H1 (cell line): ENCODE data around the gene TPPP2. TPM values are rescaled to one million over a fixed set of nuclear protein-coding genes. Genes with fewer than 3 reads are reported as not detected.

ENCODE experiments used
- ATF2 ChIP-seq: IDR thresholded peaks from 2 replicates; pipeline ENCODE4 v1.6.1; 2012; ENCODE audit warnings: low read length, inconsistent platforms
- BACH1 ChIP-seq: IDR thresholded peaks from 2 replicates; pipeline ENCODE4 v1.6.1; 2012; ENCODE audit warnings: low read length, improper control_type of control experiment
- CHD7 ChIP-seq: fragments of 300-600 bp; sonication (generic); IDR thresholded peaks from 2 replicates; pipeline ENCODE4 v1.7.1; 2012; ENCODE audit warnings: low read length, moderate library complexity, mild to moderate bottlenecking, inconsistent platforms; ENCODE audit not compliant: insufficient replicate concordance
- GABPA ChIP-seq: IDR thresholded peaks from 2 replicates; pipeline ENCODE4 v1.6.1; 2011; ENCODE audit warnings: mild to moderate bottlenecking, low read length, moderate library complexity, borderline replicate concordance; ENCODE audit not compliant: insufficient read depth
- HDAC2 ChIP-seq, 2 experiments: fragments of 300-600 bp in 1 of 2; sonication (generic) in 1 of 2; IDR thresholded peaks; 2 replicates each; pipeline ENCODE4 v1.6.1; 2011 to 2012; ENCODE audit warnings: low read depth in 2 of 2, low read length in 2 of 2, mild to moderate bottlenecking in 2 of 2, moderate library complexity in 2 of 2, borderline replicate concordance in 1 of 2, inconsistent platforms in 1 of 2
- JUND ChIP-seq: IDR thresholded peaks from 2 replicates; pipeline ENCODE4 v1.6.1; 2011; ENCODE audit warnings: mild to moderate bottlenecking, improper control_type of control experiment, low read length
- RAD21 ChIP-seq, 2 experiments: IDR thresholded peaks in 1 of 2; conservative IDR thresholded peaks in 1 of 2; 2 replicates each; pipeline ENCODE4 v1.6.1; 2011; ENCODE audit warnings: low read depth in 2 of 2, low read length in 2 of 2, improper control_type of control experiment in 1 of 2, inconsistent platforms in 1 of 2, mild to moderate bottlenecking in 1 of 2, moderate library complexity in 1 of 2
- polyA plus RNA-seq, 7 experiments: library from polyadenylated mRNA; depleted of rRNA in 3 of 7; stranded (reverse) in 5 of 7; unstranded in 2 of 7; fragments of >200 nt in 5 of 7; fragments of 200-250 nt in 2 of 7; gene quantifications; 1 replicate in 5 of 7; 2 replicates in 1 of 7; 4 replicates in 1 of 7; pipeline versions ENCODE4 v1.2.1 to v1.2.3, GENCODE V29; 2011 to 2013; ENCODE audit warnings: missing spikeins in 2 of 7, mixed read lengths in 2 of 7
- total RNA-seq: library from RNA; stranded (reverse); fragmentation: NEBNext Ultra II Directional; extraction: Animal tissue kit (Norgen Biotek cat#: 25700); gene quantifications from 2 replicates; pipeline ENCODE4 v1.2.1, GENCODE V29; 2021

The TPPP2 gene
- total and polyA plus RNA-seq, 2 of the 8 experiments (the other 6 are each of a cell fraction or from before 2014, with no cell fraction given) = not detected

DNA sequence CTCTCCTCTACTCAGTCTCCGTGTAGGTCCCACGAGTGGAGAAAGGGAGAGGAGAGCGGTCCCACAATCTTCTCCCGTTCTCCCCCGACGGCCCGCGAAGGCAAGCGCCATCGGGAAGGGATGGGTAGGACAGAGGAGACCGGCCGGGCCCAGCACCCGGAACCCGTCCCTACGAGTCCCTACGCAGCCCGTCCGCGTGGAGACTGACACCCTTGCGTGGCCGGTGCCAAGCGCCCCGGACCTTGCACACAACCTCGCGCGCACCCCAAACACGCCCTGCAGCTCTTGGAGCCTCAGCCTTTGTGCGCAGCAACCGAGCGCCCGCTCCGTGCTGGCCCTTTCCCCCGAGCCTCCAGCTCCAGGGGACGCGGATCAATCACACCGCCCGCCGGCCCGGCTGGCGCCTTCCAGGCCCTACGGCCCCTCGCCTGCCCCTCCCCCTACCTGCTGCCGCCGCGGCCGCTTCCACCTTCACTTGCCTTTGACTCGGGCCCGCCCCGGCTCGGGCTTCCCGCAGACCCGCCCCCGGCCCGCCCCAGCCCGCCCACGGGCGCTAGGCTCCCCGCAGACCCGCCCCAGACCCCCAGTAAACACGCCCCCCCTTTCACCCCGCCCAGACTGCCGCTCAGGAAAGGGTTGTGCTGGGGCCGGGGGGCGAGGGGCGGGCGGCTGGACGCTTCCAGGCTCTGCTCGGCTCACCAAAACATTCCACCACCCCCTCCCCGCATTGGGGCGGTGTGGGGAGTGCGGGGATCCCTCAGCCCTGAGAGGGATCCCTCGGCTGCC, 5.2 kb upstream of the TPPP2 start, which contains the start of gene NDRG2 (continued):
- TF ChIP-seq CHD7 (no peak), GABPA (no peak), RAD21 (IDR thresholded peaks at IDR 0.05 in 1 of 2, conservative IDR thresholded peaks at IDR 0.05 in 1 of 2; ENCODE audit: low read depth in 2 of 2, low read length in 2 of 2) (no peak; a peak in 1 of 4 replicates), BACH1 (no peak), JUND (no peak), ATF2 (no peak), HDAC2 (IDR thresholded peaks at IDR 0.05; ENCODE audit: borderline replicate concordance in 1 of 2, low read depth in 2 of 2, low read length in 2 of 2) (0 out of 4 replicates have a peak, but pooled peaks of 1 of the 2 experiments have one; percentile 3)
